ENCODE measurements around the gene SNAI3. TPM values are rescaled to one million over a fixed set of nuclear protein-coding genes. Genes with fewer than 3 reads are reported as not detected.
"Not testable (repeated sequence)": the region's sequence is repeated elsewhere in the genome, so short reads cannot be mapped to it uniquely, and the experiment has no call there.

The SNAI3 gene
- total RNA-seq, 1 donor from 2014 or later, result not detected

GRCh38 chr16:88676502-88677242 lies 9.6 kb downstream of the SNAI3 start:
- no peak for DNase-seq (ENCODE audit: low read depth)
- peaks cover 8% of the 10 kb centered on the region for H3K27me3 ChIP-seq (ENCODE audit: control insufficient read depth, insufficient read depth, low read length)
- H3K36me3 ChIP-seq (ENCODE audit: control insufficient read depth, insufficient read depth, low read length), result no peaks in the 10 kb centered on the region
- no peak for FAIRE-seq
- no peak overlapping the region for H3K4me3 ChIP-seq (ENCODE audit: low read depth, low read length)
- no peak for TF ChIP-seq CTCF (IDR thresholded peaks at IDR 0.05; ENCODE audit: insufficient read depth, low read length, severe bottlenecking)

GRCh38 chr16:88673716-88674379 lies 12.5 kb downstream of the SNAI3 start:
- FAIRE-seq, result no peak
- TF ChIP-seq CTCF (IDR thresholded peaks at IDR 0.05; ENCODE audit: insufficient read depth, low read length, severe bottlenecking), result no peak
- no peaks in the 10 kb centered on the region for H3K36me3 ChIP-seq (ENCODE audit: control insufficient read depth, insufficient read depth, low read length)

GRCh38 chr16:88672776-88673175 lies 13.5 kb downstream of the SNAI3 start:
- peak; percentile 12 for DNase-seq (ENCODE audit: low read depth)
- peak; percentile 67 for TF ChIP-seq CTCF (IDR thresholded peaks at IDR 0.05; ENCODE audit: insufficient read depth, low read length, severe bottlenecking)
- no peaks in the 10 kb centered on the region for H3K27me3 ChIP-seq (ENCODE audit: control insufficient read depth, insufficient read depth, low read length)
- FAIRE-seq, result no peak
- H3K36me3 ChIP-seq (ENCODE audit: control insufficient read depth, insufficient read depth, low read length), result no peaks in the 10 kb centered on the region
- H3K4me3 ChIP-seq (ENCODE audit: low read depth, low read length), result no peak overlapping the region

More at GRCh38 chr16:88673716-88674379, 12.5 kb downstream of the SNAI3 start:
- Histone ChIP-seq H3K27me3 (ENCODE audit: control insufficient read depth, insufficient read depth, low read length) (peaks cover 5% of the 10 kb centered on the region), H3K4me3 (ENCODE audit: low read depth, low read length) (no peak overlapping the region)
- no peak for DNase-seq (ENCODE audit: low read depth)

- FAIRE-seq, result no peak
- Histone ChIP-seq H3K36me3 (ENCODE audit: control insufficient read depth, insufficient read depth, low read length) (no peaks in the 10 kb centered on the region), H3K4me3 (ENCODE audit: low read depth, low read length) (no peak overlapping the region), H3K27me3 (ENCODE audit: control insufficient read depth, insufficient read depth, low read length) (no peaks in the 10 kb centered on the region)
- no peak for TF ChIP-seq CTCF (IDR thresholded peaks at IDR 0.05; ENCODE audit: insufficient read depth, low read length, severe bottlenecking)
- DNase-seq (ENCODE audit: low read depth), result no peak
Measured at GRCh38 chr16:88671806-88672205, 14.5 kb downstream of the SNAI3 start.

GRCh38 chr16:88669980-88670379 lies 16.3 kb downstream of the SNAI3 start:
- TF ChIP-seq CTCF (IDR thresholded peaks at IDR 0.05; ENCODE audit: insufficient read depth, low read length, severe bottlenecking), result no peak
- Histone ChIP-seq H3K36me3 (ENCODE audit: control insufficient read depth, insufficient read depth, low read length) (no peaks in the 10 kb centered on the region), H3K4me3 (ENCODE audit: low read depth, low read length) (no peak overlapping the region), H3K27me3 (ENCODE audit: control insufficient read depth, insufficient read depth, low read length) (no peaks in the 10 kb centered on the region)
- no peak for DNase-seq (ENCODE audit: low read depth)
- no peak for FAIRE-seq

GRCh38 chr16:88669493-88669892 lies 16.8 kb downstream of the SNAI3 start:
- H3K27me3 ChIP-seq (ENCODE audit: control insufficient read depth, insufficient read depth, low read length); FAIRE-seq; DNase-seq (ENCODE audit: low read depth); H3K4me3 ChIP-seq (ENCODE audit: low read depth, low read length); H3K36me3 ChIP-seq (ENCODE audit: control insufficient read depth, insufficient read depth, low read length): not testable (repeated sequence)

Data from bronchial epithelial cell (primary cell).